Brain microvascular endothelial cell (primary cell): ENCODE measurements around the gene SMAD6.

ENCODE experiments used
- DNase-seq: peaks from one replicate; pipeline ENCODE4 v3.0.0-alpha.2; 2020
- H3K27ac ChIP-seq: fragments of 250-450 bp; sonication (Bioruptor Pico); 2 replicates; pipeline ENCODE4 v1.5.1; 2020; ENCODE audit warnings: mild to moderate bottlenecking, moderate library complexity
- H3K27me3 ChIP-seq: fragments of 250-450 bp; sonication (Bioruptor Pico); replicated peaks from 2 replicates; pipeline ENCODE4 v1.5.1; 2020; ENCODE audit warnings: mild to moderate bottlenecking
- H3K36me3 ChIP-seq: fragments of 250-450 bp; sonication (Bioruptor Pico); replicated peaks from 2 replicates; pipeline ENCODE4 v1.5.1; 2020; ENCODE audit warnings: mild to moderate bottlenecking
- H3K4me3 ChIP-seq: 2 replicates; pipeline ENCODE4 v1.5.1; 2011; ENCODE audit warnings: low read depth, mild to moderate bottlenecking, control low read depth, low read length, moderate library complexity
- CTCF ChIP-seq: IDR thresholded peaks from 2 replicates; pipeline ENCODE4 v1.5.1; 2011; ENCODE audit warnings: low read depth, mild to moderate bottlenecking, moderate library complexity, low read length, control low read depth, inconsistent platforms; ENCODE audit errors: missing control alignments
- in situ Hi-C: cut with HindIII; loops from 2 replicates; pipeline ENCODE4 v1.10.0; 2017; ENCODE audit warnings: low sequenced_read_pairs, low pct_ligation_motif_present

Gene SMAD6

DNA sequence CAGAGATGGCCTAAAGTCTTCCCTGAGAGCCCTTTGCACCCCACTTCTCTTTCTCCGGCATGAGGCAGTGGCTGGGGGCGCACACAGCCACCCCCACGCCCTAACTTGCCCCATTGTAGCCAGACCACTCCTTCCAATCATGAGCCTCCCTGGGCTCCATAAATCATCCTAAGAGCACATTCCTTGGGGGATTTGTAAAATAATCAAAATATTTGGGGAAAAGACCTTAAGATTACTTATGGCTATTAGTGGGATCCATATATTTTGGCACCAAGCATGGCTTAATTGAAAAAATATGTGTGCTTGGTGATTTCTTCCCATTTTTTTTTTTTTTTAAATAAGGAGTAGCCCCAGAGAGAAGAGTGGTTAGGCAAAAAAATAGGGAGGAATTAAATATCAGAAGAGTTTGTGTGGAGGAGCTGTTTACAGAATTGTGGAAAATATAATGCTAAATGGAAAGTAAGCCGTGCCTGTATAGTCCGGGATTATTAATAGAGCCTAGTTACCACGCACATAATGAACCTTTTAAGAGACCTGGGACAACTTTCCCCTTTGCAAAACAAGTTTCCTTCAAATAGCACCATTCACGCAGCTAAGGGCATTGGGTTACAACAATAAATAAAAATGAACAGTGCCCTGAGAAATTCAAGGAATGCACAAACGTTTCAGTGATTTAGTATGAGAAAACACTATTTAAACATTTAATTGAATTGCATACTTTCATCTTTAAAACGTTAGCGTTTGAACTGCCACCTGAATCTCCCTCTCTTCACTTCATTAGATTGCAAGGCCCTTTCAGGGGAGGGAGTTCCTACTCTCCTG is 46.1 kb downstream of the SMAD6 start:
- DNase-seq = no peak
- peak overlapping the region; percentile 63 for H3K27ac ChIP-seq
- no peaks in the 10 kb centered on the region for H3K36me3 ChIP-seq
- in situ Hi-C loops = no loop called here
- H3K27me3 ChIP-seq = no peaks in the 10 kb centered on the region
- TF ChIP-seq CTCF = no peak
- no peak overlapping the region for H3K4me3 ChIP-seq

GRCh38 chr15:66748708-66749035 is 46.6 kb downstream of the SMAD6 start:
- in situ Hi-C loops = no loop called here
- no peak for DNase-seq
- Histone ChIP-seq H3K36me3 (no peaks in the 10 kb centered on the region), H3K27me3 (no peaks in the 10 kb centered on the region), H3K4me3 (no peak overlapping the region), H3K27ac (peak overlapping the region; percentile 63)
- no peak for TF ChIP-seq CTCF

- no peaks in the 10 kb centered on the region for H3K27me3 ChIP-seq
- in situ Hi-C loops = no loop called here
Observed at GRCh38 chr15:66749841-66750575, 48.0 kb downstream of the SMAD6 start.

GRCh38 chr15:66750609-66751008 is 48.6 kb downstream of the SMAD6 start:
- Histone ChIP-seq H3K36me3 (no peaks in the 10 kb centered on the region), H3K27ac (no peak overlapping the region), H3K27me3 (no peaks in the 10 kb centered on the region), H3K4me3 (no peak overlapping the region)
- in situ Hi-C loops = no loop called here
- DNase-seq = no peak
- TF ChIP-seq CTCF = no peak

More at GRCh38 chr15:66749841-66750575, 48.0 kb downstream of the SMAD6 start:
- Histone ChIP-seq H3K36me3 (no peaks in the 10 kb centered on the region), H3K27ac (no peak overlapping the region), H3K4me3 (no peak overlapping the region)
- TF ChIP-seq CTCF = no peak
- DNase-seq = no peak

GRCh38 chr15:66751579-66751978 is 49.5 kb downstream of the SMAD6 start:
- no peak for DNase-seq
- in situ Hi-C loops = no loop called here
- Histone ChIP-seq H3K36me3 (no peaks in the 10 kb centered on the region), H3K27me3 (no peaks in the 10 kb centered on the region), H3K4me3 (no peak overlapping the region), H3K27ac (no peak overlapping the region)
- no peak for TF ChIP-seq CTCF
